ENCODE measurements around the gene THUMPD1.
"Not testable (repeated sequence)": the region's sequence is repeated elsewhere in the genome, so short reads cannot be mapped to it uniquely, and the experiment has no call there.

The THUMPD1 gene

DNA sequence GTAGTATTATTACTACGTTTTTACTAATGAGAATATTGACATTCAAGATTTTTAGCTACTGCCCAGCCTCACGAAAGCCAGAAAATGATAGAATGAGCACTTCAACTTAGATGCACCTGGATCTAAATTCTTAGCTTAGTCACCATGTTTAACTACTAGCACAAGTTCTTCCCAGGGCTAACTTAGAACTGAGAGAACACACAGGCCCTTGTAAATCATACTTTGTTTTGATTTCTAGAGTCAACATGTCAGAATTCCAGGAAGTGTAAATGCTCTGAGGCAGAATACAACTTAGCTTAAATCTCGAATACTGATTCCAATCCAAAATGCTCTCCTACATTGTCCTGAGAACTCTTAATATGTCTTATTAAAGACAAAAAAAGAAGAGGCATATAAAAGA lies 37.3 kb downstream of the THUMPD1 start:
- in situ Hi-C loops (cut with MboI; ENCODE audit: low pct_unique_long_range_greater_than_20kb, low sequenced_read_pairs, unreplicated experiment) = loop anchor here (25.0 kb wide), 2 partner anchors 292 to 792 kb away; partner anchors contain the start of genes ACSM5 and PDILT
- no peak for DNase-seq (ENCODE audit: low spot score)
- TF ChIP-seq, protein P1, sequence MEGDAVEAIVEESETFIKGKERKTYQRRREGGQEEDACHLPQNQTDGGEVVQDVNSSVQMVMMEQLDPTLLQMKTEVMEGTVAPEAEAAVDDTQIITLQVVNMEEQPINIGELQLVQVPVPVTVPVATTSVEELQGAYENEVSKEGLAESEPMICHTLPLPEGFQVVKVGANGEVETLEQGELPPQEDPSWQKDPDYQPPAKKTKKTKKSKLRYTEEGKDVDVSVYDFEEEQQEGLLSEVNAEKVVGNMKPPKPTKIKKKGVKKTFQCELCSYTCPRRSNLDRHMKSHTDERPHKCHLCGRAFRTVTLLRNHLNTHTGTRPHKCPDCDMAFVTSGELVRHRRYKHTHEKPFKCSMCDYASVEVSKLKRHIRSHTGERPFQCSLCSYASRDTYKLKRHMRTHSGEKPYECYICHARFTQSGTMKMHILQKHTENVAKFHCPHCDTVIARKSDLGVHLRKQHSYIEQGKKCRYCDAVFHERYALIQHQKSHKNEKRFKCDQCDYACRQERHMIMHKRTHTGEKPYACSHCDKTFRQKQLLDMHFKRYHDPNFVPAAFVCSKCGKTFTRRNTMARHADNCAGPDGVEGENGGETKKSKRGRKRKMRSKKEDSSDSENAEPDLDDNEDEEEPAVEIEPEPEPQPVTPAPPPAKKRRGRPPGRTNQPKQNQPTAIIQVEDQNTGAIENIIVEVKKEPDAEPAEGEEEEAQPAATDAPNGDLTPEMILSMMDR (IDR thresholded peaks at IDR 0.05; ENCODE audit: extremely low read depth, insufficient read depth, missing control alignments) = no peak

DNA sequence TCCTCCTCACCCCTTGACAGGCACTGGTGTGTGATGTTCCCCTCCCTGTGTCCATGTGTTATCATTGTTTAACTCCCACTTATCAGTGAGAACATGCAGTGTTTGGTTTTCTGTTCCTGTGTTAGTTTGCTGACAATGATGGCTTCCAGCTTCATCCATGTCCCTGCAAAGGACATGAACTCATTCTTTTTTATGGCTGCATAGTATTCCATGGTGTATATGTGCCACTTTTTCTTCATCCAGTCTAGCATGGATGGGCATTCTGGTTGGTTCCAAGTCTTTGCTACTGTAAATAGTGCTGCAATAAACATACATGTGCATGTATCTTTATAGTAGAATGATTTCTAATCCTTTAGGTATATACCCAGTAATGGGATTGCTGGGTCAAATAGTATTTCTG lies 39.9 kb downstream of the THUMPD1 start:
- in situ Hi-C loops (cut with MboI; ENCODE audit: low pct_unique_long_range_greater_than_20kb, low sequenced_read_pairs, unreplicated experiment) = loop anchor here (25.0 kb wide), 2 partner anchors 289 to 789 kb away; partner anchors contain the start of genes ACSM5 and PDILT

DNA sequence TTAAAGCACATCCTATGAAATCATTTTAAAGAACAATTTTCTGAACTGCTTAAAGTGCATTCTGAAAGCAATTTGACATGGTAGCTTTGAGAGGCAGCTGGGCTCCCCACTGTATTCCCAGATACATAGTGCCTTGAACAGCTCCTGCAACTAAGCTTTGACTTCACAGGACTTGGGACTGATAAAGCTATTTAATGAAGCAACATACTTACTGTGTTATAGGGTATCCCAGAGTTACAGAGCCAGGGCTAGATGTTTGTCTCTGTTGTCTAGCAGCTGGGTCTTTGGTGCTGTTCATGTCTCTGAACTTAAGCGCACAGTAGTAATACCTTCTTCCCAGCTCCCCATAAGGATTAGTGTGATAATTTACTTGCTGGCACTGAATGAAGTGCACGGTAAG lies 45.0 kb downstream of the THUMPD1 start:
- TF ChIP-seq, protein P1 (IDR thresholded peaks at IDR 0.05; ENCODE audit: extremely low read depth, insufficient read depth, missing control alignments) = no peak
- in situ Hi-C loops (cut with MboI; ENCODE audit: low pct_unique_long_range_greater_than_20kb, low sequenced_read_pairs, unreplicated experiment) = no loop called here
- no peak for DNase-seq (ENCODE audit: low spot score)

More for the DNA sequence above, 39.9 kb downstream of the THUMPD1 start:
- DNase-seq (ENCODE audit: low spot score) = not testable (repeated sequence)

DNA sequence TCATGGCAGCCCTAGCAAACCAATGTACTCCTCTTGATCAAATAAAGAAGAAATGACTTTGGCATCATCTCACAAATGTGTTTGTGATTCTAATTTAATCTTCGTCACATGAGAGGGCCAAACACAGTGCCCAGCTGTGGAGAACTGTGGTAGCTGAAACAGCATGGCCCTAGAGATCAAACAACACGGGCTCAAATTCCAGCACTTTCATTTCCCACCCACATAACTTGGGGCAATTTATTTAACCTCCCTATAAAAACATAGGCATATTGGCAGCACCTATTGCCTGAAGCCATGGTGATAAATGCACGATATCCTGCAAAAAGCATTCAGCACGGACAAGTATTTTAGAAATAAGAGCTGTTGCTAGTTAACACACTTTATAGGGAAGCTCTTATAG lies 46.6 kb downstream of the THUMPD1 start:
- TF ChIP-seq, protein P1 (IDR thresholded peaks at IDR 0.05; ENCODE audit: extremely low read depth, insufficient read depth, missing control alignments) = no peak
- in situ Hi-C loops (cut with MboI; ENCODE audit: low pct_unique_long_range_greater_than_20kb, low sequenced_read_pairs, unreplicated experiment) = no loop called here
- DNase-seq (ENCODE audit: low spot score) = no peak

DNA sequence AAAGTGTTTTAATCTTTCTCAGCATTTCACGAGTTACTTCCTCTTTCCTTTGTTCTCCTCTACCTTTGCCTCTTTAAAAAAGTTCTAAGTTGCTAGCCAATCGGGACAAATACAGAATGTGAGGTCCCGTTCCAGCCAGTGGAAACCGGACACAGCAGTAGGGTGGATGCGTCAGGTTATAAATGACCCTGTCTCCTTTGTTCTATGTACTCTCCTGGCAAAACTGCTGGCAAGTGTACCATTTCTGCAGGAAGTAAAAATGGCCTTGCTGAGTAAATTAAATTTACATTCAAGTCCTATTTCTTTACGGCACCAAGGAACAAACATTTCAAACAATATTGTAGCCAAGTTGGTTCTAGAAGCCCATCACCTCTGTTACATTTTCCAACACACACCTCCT lies 47.5 kb downstream of the THUMPD1 start:
- DNase-seq (ENCODE audit: low spot score); in situ Hi-C loops (cut with MboI; ENCODE audit: low pct_unique_long_range_greater_than_20kb, low sequenced_read_pairs, unreplicated experiment): not testable (repeated sequence)

DNA sequence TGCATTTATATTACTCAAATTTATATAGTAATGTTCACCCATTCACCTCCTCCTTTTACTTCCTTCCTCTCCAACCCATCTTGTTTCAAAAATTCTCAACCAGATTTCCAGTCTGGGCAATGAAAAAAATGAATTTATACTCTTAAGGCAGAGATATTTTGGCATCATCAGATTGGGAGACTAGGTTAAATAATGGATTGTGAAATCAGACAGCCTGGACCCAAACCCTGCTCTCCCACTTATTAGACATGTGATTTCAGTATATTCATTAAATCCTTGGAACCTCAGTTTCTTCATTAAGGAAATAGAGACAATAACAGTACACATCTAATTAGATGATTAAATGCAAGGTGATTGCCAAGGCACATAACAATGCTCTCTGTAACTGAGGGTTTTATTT lies 52.0 kb downstream of the THUMPD1 start:
- in situ Hi-C loops (cut with MboI; ENCODE audit: low pct_unique_long_range_greater_than_20kb, low sequenced_read_pairs, unreplicated experiment) = no loop called here

DNA sequence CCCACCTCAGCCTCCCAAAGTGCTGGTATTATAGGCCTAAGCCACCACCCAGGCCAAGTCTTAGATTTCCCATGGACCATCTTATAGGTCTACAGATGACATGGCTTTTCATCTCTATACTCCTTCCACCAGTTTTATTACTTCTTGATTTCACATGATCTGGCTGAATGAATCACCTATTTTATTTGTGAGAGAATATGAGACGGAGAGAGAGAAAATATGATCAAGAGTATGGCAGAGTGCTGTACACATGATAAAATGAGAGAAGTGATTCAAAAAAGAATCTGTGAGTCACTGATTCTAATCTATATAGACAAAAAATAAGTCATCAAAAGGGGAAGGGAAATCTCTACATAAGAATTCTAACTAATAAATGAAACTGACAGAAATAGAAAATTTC lies 57.8 kb downstream of the THUMPD1 start:
- in situ Hi-C loops (cut with MboI; ENCODE audit: low pct_unique_long_range_greater_than_20kb, low sequenced_read_pairs, unreplicated experiment) = no loop called here
- TF ChIP-seq, protein P1 (IDR thresholded peaks at IDR 0.05; ENCODE audit: extremely low read depth, insufficient read depth, missing control alignments) = no peak
- no peak for DNase-seq (ENCODE audit: low spot score)

More for the DNA sequence above, 52.0 kb downstream of the THUMPD1 start:
- no peak for DNase-seq (ENCODE audit: low spot score)
- TF ChIP-seq, protein P1 (IDR thresholded peaks at IDR 0.05; ENCODE audit: extremely low read depth, insufficient read depth, missing control alignments) = no peak
